HG03439 (cell line): ENCODE data around the gene TTC39C.
"Not testable (repeated sequence)": the region's sequence is repeated elsewhere in the genome, so short reads cannot be mapped to it uniquely, and the experiment has no call there.

Experiments
- ATAC-seq: cut with Tn5 transposase; IDR thresholded peaks from one replicate; pipeline ENCODE4 v1.9.1; 2021; ENCODE audit warnings: mild to moderate bottlenecking, moderate library complexity; ENCODE audit not compliant: unreplicated experiment

The TTC39C gene

DNA sequence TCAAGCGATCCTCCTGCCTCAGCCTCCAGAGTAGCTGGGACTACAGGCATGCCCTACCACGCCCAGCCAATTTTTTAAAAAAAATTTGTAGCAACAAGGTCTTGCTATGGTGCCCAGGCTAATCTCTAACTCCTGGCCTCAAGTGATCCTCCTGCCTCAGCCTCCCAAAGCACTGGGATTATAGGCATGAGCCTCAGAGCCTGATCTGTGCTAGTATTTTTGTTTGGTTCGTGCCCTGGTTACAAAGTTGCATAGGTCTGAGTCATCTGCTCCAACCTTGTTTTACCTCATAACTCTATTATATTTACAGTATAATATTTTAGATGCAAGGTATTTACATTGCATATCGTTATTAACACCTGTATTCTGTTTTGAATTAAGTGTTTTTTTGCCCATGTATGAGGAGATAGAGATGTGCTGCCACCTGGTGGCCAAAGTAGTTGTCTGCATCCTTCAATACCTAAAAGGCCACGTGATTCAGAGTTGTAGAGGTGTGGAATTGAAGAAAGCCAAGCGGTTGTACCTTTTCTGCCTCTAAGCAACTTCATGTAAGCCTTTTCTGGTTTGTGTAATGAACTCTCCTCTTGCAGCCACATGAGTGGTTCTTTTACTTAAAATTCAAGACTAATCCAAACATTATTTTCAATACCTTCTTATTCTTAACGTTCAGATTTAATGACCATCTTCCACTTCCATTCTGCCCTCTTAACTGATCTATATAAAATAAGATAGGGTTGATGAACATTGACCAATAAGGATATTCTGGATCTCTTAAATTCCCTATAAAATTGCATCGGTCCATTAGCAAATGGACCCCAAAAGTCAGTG, 104.4 kb downstream of the TTC39C start:
- peak; percentile 83 for ATAC-seq

DNA sequence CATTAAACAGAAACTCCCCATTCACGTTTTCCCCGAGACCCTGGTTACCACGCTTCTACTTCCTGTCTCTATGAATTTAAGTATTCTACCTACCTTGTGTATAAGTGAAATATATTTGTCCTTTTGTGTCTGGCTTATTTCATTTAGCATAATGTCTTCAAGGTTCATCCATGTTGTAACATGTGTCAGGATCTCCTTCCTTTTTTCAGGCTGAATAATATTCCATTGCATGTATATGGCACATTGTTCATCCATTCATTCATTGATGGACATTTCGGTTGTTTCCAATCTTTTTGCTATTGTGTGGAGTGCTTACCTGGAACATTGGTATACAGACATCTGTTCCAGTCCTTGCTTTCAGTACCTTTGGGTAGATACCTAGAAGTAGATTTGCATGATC, 106.1 kb downstream of the TTC39C start:
- ATAC-seq, result no peak

DNA sequence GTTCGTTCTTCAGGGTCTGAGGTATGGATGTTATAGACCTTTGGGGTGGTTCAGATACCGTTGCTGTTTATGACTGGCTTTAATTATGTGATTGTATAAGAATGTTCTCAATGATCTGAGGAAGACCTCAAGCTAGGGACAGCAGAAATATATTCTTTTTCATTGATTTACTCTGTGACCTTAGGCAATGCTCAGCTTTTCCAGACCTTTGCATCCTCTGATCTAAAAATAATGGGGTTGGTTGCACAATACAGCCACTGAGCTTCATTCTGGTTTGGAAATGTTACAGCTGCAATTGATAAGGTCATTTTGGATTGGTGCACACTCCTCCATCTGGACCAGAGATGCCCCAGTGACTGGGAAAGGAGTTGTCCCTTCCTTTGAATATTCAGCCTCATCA, 107.1 kb downstream of the TTC39C start:
- ATAC-seq, result no peak

DNA sequence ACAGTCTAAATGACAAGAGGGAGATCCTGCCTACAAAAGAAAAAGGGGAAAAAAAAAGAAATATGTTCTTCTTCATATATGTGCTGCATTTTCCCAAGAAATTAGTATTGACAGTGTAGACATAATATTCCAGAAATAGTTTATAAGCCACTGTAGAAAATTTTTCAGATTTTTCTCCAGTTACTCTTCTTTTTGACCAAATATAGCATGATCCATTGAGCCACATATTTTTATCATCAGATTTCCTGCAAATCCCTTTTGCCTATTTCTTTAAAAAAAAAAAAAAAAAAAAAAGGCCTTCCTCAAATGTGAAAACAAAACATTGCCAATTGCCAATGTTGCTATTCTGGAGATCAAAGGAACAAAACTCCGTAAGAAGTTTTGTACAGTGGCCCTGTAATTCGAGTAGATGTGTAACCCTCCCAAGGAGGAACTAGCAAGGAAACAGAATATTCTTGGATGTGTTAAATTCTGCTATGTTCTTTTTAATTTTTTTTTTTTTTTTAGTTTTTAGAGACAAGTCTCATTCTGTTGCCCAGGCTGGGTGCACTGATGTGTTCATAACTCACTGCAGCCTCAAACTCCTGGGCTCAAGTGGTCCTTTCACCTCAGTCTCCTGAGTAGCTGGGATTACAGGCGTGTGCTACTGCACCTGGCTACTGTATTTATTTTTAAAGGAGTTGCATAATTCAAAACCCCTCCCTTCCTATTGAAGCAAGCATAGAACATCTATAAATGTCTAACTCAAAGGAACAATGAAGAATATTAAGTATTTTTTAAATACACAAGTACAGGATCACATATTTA, 111.8 kb downstream of the TTC39C start:
- no peak for ATAC-seq

DNA sequence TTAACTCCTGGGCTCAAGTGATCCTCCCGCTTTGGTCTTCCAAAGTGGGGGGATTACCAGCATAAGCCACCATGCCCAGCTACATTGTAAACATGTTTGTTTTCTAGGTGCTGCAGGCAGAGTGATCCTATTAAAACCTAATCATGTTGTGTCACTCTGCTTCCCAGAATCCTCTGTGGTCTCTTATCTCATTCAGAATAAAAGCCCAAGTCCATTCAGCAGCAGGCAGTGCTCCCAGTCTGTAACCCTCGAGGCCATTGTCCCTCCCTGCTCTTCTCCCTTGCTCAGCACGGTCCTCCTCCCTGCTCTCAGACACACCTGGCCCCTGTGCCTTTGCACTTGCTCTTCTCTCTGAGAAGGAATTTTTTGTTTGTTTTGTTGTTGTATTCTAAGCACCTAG, 113.2 kb downstream of the TTC39C start:
- no peak for ATAC-seq

DNA sequence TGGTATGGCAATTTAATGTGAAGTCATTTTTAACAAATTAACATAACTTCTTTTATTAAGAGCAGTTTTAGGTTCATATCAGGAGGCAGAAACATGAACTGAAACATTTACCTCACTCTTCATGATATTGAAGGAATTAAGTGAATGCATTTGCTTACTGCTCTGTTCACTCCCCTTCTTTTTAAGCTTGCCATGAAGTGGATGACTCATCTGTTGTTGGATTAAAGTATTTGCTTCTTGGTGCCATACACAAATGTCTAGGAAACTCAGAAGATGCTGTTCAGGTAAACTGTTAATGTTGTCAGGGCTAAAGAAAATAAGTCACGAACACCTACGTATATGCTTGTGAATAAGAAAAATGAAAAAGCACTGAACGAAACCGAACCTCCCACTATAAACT, 114.1 kb downstream of the TTC39C start:
- ATAC-seq, result no peak

DNA sequence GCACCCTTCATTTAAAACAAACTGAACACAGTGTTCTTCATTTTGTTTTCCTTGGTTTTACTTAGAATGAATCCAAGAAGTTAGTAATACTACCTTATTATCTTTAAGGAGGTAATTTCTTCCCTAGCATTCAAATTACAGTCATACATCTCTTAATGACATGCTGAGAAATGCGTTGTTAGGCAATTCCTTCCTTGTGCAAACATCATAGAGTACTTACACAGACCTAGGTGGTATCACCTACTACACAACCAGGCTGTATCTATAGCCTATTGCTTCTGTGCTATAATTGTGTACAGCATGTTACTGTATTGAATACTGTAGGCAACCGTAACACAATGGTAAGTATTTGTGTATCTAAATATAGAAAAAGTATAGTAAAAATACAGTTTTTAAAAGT, 115.9 kb downstream of the TTC39C start:
- no peak for ATAC-seq

DNA sequence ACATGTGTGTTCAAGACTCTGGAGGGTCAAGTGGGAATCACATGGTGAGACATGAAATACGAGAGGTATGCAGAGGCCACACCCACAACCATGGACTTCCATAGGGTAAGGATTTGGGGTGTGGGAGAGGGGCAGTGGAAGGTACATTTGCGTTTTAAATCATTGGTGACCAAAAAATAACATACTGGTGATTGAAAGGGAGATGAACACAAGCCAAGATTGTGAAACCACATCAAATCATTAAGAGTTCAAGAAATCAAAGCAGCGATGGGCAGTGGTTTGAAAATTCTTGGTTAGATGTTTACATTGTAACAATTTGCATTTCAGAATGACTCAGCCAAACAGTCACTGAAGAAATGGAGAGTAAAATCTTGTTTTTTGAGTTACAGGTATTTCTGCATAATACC, 122.4 kb downstream of the TTC39C start:
- no peak for ATAC-seq

DNA sequence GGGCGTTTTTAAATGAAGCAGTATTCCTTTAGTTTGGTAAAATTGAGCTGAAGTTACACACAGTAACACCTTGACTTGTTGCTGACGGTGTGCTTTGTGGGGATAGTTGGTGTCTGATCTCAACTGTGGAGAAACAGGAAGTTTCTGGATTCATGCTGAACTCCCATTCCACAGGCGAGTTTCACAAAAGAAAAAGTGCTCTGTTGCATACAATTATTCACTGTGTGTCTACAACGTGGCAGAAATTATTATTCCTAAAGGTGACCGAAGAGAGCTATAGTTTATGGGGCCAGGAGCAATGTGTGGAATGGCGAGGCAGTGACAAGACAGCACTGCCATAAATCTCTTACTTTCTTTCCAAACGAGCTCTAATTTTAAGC, 123.8 kb downstream of the TTC39C start:
- peak; percentile 15 for ATAC-seq

DNA sequence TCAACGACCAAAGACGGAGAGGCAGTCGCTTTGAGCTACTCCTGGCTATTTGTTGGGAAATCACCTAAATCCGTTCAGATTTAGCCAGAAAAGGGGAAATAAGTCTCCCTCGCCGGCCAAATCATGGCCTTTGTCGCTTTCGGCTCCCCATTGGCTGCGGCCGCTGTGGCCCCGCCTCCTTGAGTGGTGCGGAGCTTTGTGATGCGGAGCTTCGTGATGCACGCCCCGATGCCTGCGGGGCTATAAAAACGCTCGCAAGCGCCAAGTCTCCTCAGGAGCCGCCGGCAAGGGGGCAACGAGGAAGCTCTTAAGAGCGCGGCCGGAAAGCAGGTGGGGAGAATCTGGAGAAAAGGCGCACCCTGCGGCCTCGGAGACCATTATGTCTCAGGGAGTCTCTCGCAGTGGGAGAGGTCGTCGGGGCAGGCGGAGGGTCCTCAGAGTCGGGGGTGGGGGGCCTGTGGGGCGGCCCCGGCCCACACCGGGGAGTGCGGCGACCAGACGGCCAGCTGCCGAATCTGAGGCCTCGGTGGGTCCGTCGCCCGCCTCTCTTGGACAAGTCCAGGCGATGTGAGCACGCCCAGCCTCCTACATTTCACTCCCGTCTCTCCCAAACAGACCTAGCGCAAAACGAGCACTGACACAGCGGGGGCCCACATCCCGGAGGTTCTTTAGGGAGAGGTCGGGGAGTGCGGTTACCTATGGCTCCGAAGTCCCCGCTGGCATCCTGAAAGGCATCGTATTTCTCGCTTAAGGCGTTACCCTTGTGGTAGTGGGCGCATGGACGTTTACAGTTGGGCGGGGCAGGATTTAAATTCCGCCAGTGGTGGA, 124.4 kb downstream of the TTC39C start, which contains the start of gene CABYR:
Gene CABYR, plus strand, starts transcription at position 274 of the 828 bp plus-strand sequence. CDS start 4,053 bp downstream, outside the sequence.
- ATAC-seq, result peak; percentile 85

DNA sequence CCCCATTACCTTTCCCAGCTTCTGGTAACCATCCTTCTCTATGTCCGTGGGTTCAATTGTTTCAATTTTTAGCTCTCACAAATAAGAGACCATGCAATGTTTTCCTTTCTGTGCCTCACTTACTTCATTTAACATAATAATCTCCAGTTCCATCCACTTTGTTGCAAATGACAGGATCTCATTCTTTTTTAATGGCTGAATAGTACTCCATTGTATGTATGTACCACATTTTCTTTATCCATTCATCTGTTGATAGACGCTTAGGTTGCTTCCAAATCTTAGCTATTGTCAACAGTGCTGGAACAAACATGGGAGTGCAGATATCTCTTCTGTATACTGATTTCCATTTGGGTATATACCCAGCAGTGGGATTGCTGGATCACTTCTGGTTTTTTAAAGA, 126.1 kb downstream of the TTC39C start:
- ATAC-seq, result no peak

DNA sequence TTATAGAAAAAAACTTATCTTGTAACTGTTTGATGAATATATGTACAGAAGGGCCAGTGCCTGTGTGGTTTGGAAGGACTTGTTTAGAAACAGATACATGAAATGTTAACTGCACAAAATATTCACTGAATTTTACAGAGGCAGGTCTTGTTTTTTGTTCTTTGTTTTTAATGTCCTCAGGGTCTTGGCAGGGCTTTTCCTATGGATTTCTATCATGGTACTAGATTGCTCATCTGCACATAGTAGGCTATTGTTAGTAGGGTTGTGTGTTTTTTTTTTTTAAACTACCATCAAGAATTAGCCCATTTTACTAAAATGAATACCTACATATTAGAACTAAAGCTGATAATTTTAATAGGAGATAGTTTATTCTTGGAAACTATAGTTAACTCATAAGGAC, 127.8 kb downstream of the TTC39C start:
- no peak for ATAC-seq

DNA sequence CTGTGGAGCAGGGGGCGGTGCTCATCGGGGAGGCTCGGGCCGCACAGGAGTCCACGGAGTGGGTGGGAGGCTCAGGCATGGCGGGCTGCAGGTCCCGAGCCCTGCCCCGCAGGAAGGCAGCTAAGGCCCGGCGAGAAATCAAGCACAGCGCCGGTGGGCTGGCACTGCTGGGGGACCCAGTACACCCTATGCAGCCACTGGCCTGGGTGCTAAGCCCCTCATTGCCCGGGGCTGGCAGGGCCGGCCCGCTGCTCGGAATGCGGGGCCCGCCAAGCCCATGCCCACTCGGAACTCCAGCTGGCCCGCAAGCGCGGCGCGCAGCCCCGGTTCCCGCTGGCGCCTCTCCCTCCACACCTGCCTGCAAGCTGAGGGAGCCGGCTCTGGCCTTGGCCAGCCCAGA, 135.0 kb downstream of the TTC39C start:
- not testable (repeated sequence) for ATAC-seq

DNA sequence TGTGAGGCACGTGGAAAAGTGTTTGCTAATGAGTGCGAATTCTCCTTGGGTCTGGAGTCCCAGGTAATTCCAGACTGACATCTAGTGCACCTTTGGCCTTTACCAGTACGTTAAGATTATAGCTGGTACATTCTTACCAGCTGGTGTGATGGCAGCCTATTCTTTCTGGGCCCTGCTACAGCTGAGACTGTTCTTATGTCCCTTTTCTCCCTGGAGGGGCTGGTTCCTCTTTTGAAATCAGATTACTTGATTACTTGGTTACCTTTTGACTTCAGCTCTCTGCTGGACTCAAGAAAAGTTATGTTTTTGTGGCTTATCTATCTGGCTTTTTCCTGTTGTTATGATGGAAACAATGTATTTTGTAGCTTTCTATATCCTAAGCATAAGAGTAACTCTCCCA, 138.8 kb downstream of the TTC39C start:
- ATAC-seq, result no peak

DNA sequence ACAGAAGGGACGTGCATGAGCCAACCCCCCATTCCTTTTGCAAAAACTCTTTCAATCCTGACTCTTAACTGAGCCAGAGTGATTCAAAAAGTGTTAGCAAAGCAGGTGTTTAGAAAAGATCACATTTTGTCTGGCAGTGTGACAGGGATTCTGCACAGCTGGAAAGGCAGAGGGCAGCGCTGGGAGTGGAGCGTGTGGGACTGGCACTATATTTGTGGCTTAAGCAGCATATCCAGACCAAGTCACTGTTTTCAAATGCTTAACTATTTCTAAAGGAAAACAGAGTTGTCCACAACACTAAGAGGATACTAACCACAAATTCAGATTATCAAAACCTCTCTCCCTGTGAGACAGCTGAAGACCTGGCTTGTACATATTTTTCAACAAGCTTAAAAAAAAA, 143.3 kb downstream of the TTC39C start:
- ATAC-seq, result no peak

DNA sequence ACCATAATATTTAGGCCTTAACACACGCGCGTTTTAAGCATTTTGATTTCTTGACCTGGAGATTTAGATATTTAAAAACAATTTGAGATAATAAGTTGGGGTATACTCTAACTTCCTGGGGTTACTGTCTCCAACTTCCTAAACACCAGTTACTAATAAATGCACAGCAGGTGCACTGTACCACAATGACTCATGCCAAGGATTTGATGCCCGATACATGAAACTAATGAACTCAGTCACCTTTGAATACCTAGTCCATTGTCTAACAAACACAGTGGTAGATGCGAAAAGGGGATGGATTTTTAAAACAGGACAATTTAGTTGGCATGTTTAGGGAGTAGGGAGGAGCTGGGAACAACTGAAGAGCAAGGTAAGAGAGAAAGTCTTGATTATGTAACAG, 145.5 kb downstream of the TTC39C start:
- no peak for ATAC-seq

DNA sequence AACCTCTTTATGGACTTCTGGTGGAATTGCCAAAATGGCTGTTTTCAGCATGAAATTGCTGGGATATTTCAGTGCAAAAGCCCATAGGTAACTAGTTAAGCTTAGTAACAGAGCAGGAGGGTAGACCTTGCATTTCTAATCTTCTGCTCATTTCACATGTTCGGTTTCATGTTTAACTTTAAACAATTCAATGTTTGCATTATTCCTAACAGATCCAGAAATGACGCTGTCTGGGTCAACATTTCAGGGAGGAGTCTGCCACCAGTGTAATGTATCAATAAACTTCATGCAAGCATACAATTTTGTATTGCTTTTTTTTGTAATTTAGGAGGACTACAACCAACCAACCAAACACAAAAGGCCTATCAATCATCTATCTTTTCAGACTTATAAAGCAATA, 146.8 kb downstream of the TTC39C start:
- ATAC-seq, result no peak

DNA sequence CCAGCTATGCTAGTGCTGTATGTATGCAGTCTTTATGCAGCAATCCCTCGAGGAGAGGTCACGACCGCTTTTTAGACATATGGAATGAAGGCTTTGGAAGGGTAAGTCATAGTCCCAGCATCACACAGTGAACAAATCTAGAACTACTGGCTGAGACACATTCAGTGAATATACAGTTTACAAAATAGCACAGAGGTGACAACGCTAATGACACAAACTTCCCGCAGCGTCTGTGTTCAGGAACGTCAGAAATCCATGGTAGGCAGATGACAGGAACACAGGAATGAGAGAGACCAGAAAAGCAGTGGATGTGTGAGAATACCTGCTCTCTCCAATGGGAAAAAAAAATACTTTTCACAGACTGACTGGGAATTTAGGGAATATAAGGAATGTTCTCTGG, 153.9 kb downstream of the TTC39C start:
- ATAC-seq, result no peak

DNA sequence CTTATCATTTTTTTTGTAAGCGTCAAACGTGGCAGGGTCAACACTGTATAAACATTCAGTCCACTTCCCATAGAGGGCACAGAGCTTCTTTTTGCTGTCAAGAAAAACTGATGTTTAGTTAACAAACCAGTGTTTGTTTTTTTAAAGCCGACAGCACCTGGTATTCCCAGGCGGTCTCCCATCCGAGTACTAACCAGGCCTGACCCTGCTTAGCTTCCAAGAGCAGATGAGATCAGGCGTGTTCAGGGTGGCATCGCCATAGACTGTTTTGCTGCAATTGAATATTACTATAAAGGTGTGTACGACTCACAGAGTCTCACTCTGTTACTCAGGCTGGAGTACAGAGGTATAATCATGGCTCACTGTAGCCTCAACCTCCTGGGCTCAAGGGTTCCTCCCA, 155.8 kb downstream of the TTC39C start:
- ATAC-seq, result no peak

DNA sequence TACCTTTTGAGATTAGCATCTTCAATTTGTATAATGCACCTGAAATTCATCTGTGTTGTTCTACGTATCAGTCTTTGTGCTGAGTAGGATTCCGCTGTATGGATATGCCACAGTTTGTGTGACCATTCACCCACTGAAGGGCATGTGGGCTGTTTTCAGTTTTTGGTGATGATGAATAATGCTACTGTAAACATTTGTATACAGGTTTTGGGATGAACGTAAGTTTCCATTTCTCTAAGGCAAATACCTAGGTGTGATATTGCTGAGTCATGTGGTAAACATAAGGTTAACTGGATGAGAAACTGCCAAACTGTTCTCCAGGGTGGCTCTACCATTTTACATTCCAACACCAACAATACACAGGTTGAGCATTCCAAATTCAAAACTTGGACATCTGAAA, 159.4 kb downstream of the TTC39C start:
- no peak for ATAC-seq

DNA sequence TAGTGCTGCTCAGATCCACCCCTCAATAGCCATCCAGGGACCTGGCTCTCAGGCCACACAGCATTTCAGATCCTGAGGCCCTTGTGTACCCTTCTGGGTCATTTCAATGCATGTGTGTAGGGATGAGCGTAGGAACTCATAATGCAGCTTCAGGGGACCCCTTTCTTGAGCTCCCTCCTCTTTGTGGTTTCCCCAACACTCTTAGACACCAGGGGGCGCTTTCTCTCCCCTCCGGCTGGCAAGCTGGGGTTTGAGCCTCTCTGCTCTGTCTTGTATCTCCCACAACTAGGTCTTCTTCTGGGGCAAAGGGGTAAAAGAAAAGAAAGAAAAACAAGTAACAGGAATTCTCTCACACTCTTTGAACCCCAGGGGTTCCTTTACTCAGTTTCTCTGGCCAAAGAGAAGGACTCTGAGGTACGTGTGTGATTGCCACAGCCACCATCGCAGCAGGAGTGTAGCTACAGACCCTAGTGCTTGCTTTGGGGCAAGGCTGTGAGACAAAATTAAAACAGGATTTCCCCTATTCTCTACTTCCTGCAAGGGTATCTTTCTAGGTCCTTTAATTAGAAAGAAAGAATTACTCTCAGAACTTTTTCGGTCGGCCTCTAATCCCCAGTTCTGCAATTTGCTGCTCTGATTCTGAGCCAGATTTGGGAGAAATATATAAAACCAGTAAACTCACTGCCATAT, 162.3 kb downstream of the TTC39C start:
- ATAC-seq, result peak; percentile 74
